HepG2 (cell line): Measurements from ENCODE around the gene NDUFA8. TPM values are rescaled to one million over a fixed set of nuclear protein-coding genes. Genes with fewer than 3 reads are reported as not detected.
A peak's percentile ranks its signal among the peaks of the same experiment; 100 is the strongest.

Experiments used
- ATAC-seq: fragments of 200-7000 bp; cut with Tn5 transposase; 3 replicates; pipeline ENCODE4 v1.9.1; 2020; ENCODE audit warnings: mild to moderate bottlenecking, moderate library complexity
- BruUV-seq: library from RNA; stranded (reverse); fragments of 400-500 nt; replicated peaks from 2 replicates; lab custom pipeline; 2021; lab: Mats Ljungman, UMichigan
- CTCF ChIA-PET: fragments of 300-600 bp; formaldehyde crosslinking; extraction: SDS; loops from one replicate; lab custom pipeline; 2021; ENCODE audit warnings: low total read pairs, inconsistent platforms, low intra/inter-chr PET ratio; lab: Yijun Ruan, JAX
- POLR2A ChIA-PET: fragments of 350-600 bp; sonication (Branson Sonifier 250); formaldehyde crosslinking; loops from one replicate; lab custom pipeline; 2020; ENCODE audit warnings: antibody characterized with exemption, inconsistent platforms; lab: Yijun Ruan, JAX
- DNase-seq: peaks from one replicate; pipeline ENCODE4 v3.0.0-alpha.2; 2015; ENCODE audit warnings: low spot score
- FAIRE-seq: peaks from 3 replicates; lab custom pipeline; 2011; peaks lifted over from hg19 to GRCh38; lab: Jason Lieb, UNC
- H2AFZ ChIP-seq: one replicate; pipeline ENCODE4 v1.6.1; 2011; ENCODE audit warnings: low read length, inconsistent platforms
- H3K27ac ChIP-seq: fragments of 300-600 bp; 3 replicates; pipeline ENCODE4 v1.8.0; 2011; ENCODE audit warnings: mixed run types, mild to moderate bottlenecking, mixed read lengths, low read length, inconsistent platforms; ENCODE audit not compliant: insufficient read depth; ENCODE audit errors: extremely low read length
- H3K27me3 ChIP-seq, 2 experiments: fragments of 200-600 bp in 1 of 2; 2 replicates in 1 of 2; 3 replicates in 1 of 2; pipeline versions ENCODE4 v1.6.0 to v1.8.0; 2011; ENCODE audit warnings: low read length in 2 of 2, mild to moderate bottlenecking in 2 of 2, moderate library complexity in 2 of 2, inconsistent platforms in 1 of 2; ENCODE audit not compliant: insufficient read depth in 2 of 2, control insufficient read depth in 1 of 2
- H3K36me3 ChIP-seq, 2 experiments: fragments of 200-600 bp in 1 of 2; replicated peaks in 1 of 2; 2 replicates in 1 of 2; 3 replicates in 1 of 2; pipeline versions ENCODE4 v1.5.1 to v1.8.0; 2011; ENCODE audit warnings: low read length in 2 of 2, inconsistent platforms in 1 of 2; ENCODE audit not compliant: insufficient read depth in 2 of 2, control insufficient read depth in 1 of 2
- H3K4me1 ChIP-seq: 2 replicates; pipeline ENCODE4 v1.5.1; 2012; ENCODE audit warnings: low read length, inconsistent platforms; ENCODE audit not compliant: insufficient read depth
- H3K4me2 ChIP-seq: 2 replicates; pipeline ENCODE4 v1.6.0; 2011; ENCODE audit warnings: low read depth, low read length, inconsistent platforms
- H3K4me3 ChIP-seq, 3 experiments: fragments of 200-600 bp in 1 of 3; sonication (generic), shearing (Covaris generic) in 1 of 3; replicated peaks in 1 of 3; 2 replicates each; pipeline ENCODE4 v1.5.1; 2011 to 2016; ENCODE audit warnings: low read length in 3 of 3, inconsistent platforms in 2 of 3, low read depth in 2 of 3, mild to moderate bottlenecking in 2 of 3, control low read depth in 1 of 3, mixed read lengths in 1 of 3; ENCODE audit not compliant: insufficient read depth in 1 of 3
- H3K79me2 ChIP-seq: one replicate; pipeline ENCODE4 v1.6.1; 2011; ENCODE audit warnings: low read length, inconsistent platforms; ENCODE audit not compliant: insufficient read depth
- H3K9ac ChIP-seq: 2 replicates; pipeline ENCODE4 v1.6.0; 2011; ENCODE audit warnings: mild to moderate bottlenecking, low read depth, low read length, inconsistent platforms; ENCODE audit not compliant: insufficient read depth
- H3K9me3 ChIP-seq: 2 replicates; pipeline ENCODE4 v1.5.1; 2012; ENCODE audit warnings: mild to moderate bottlenecking, low read length
- H4K20me1 ChIP-seq: 2 replicates; pipeline ENCODE4 v1.6.0; 2011; ENCODE audit warnings: inconsistent platforms, mild to moderate bottlenecking, low read length, moderate library complexity; ENCODE audit not compliant: insufficient read depth
- AHR ChIP-seq: IDR thresholded peaks from 2 replicates; pipeline ENCODE4 v1.6.1; 2018; ENCODE audit warnings: missing genetic modification reagents, missing compliant biosample characterization
- ATF4 ChIP-seq, 2 experiments: fragments of 450-650 bp in 1 of 2; sonication (generic) in 1 of 2; formaldehyde crosslinking; IDR thresholded peaks; 2 replicates each; pipeline versions ENCODE4 v1.5.0 to v1.8.0; 2020 to 2022; ENCODE audit warnings: mild to moderate bottlenecking in 1 of 2, missing genetic modification reagents in 1 of 2
- GTF3A ChIP-seq: sonication (generic); formaldehyde crosslinking; conservative IDR thresholded peaks from 2 replicates; pipeline ENCODE4 v1.4.0; 2020; ENCODE audit warnings: mild to moderate bottlenecking, missing genetic modification reagents
- NKX3-1 ChIP-seq: sonication (generic); formaldehyde crosslinking; IDR thresholded peaks from 2 replicates; pipeline ENCODE4 v1.5.0; 2020; ENCODE audit warnings: missing genetic modification reagents
- POLR2AphosphoS2 ChIP-seq: IDR thresholded peaks from 2 replicates; pipeline ENCODE4 v1.6.1; 2011; ENCODE audit warnings: low read depth, low read length, improper control_type of control experiment
- THAP11 ChIP-seq: IDR thresholded peaks from 2 replicates; pipeline ENCODE4 v1.6.1; 2016; ENCODE audit warnings: missing biosample characterization, missing genetic modification reagents
- TRIM22 ChIP-seq: fragments of 450-650 bp; IDR thresholded peaks from 2 replicates; pipeline ENCODE4 v1.6.1; 2017
- ZFP36 ChIP-seq: fragments of 150-350 bp; IDR thresholded peaks from 2 replicates; pipeline ENCODE4 v1.6.1; 2018; ENCODE audit warnings: borderline replicate concordance, low read length, low read depth; ENCODE audit not compliant: partially characterized antibody
- ZNF136 ChIP-seq: sonication (generic); formaldehyde crosslinking; IDR thresholded peaks from 2 replicates; pipeline ENCODE4 v1.8.1; 2022; ENCODE audit warnings: low read depth, mild to moderate bottlenecking, moderate library complexity, missing genetic modification reagents
- ZNF296 ChIP-seq: sonication (generic); formaldehyde crosslinking; conservative IDR thresholded peaks from 2 replicates; pipeline ENCODE4 v1.5.0; 2020; ENCODE audit warnings: mild to moderate bottlenecking, missing genetic modification reagents
- ZNF589 ChIP-seq: sonication (generic); formaldehyde crosslinking; conservative IDR thresholded peaks from 2 replicates; pipeline ENCODE4 v1.8.0; 2022; ENCODE audit warnings: mild to moderate bottlenecking, moderate library complexity, missing genetic modification reagents
- WGBS: methylation state at CpG from one replicate; pipeline ENCODE4 v1.1.6; 2017; ENCODE audit warnings: low lambda C conversion rate; 5-methylcytosine and 5-hydroxymethylcytosine counted together
- in situ Hi-C: cut with HindIII; loops from 2 replicates; pipeline ENCODE4 v1.10.0; 2017; ENCODE audit warnings: low pct_unique_long_range_greater_than_20kb; ENCODE audit not compliant: extremely low pct_ligation_motif_present
- intact Hi-C: fragments of 100-400 bp; cut with micrococcal nuclease; formaldehyde crosslinking; loops from one replicate; pipeline ENCODE4 v1.10.0; 2022; ENCODE audit not compliant: unreplicated experiment
- polyA plus RNA-seq, 8 experiments: library from polyadenylated mRNA; depleted of rRNA in 3 of 8; stranded (reverse) in 7 of 8; unstranded in 1 of 8; fragments of >200 nt; fragmentation: Illumina TruSeq in 4 of 8; extraction: Trizol in 4 of 8; gene quantifications; 2 replicates each; pipeline versions ENCODE4 v1.2.1 to v1.2.3, GENCODE V29; 2011 to 2016; ENCODE audit warnings: low read depth in 4 of 8, missing spikeins in 1 of 8, mixed read lengths in 1 of 8; ENCODE audit not compliant: insufficient read depth in 1 of 8
- total RNA-seq, 5 experiments: library from RNA; depleted of rRNA; stranded (reverse); fragments of >200 nt; fragmentation: Illumina TruSeq; extraction: Trizol; gene quantifications; 2 replicates each; pipeline ENCODE4 v1.2.3, GENCODE V29; 2016; ENCODE audit warnings: low read depth in 1 of 5
- TF ChIP-seq, protein P1 (sequence below): IDR thresholded peaks from 2 replicates; pipeline ENCODE4 v1.6.1; 2016; ENCODE audit warnings: low read depth

Gene NDUFA8
- total and polyA plus RNA-seq, 2 of the 13 experiments (the other 11 are each of a cell fraction or from before 2014, with no cell fraction given) = 68.6 to 71.7 TPM

DNA sequence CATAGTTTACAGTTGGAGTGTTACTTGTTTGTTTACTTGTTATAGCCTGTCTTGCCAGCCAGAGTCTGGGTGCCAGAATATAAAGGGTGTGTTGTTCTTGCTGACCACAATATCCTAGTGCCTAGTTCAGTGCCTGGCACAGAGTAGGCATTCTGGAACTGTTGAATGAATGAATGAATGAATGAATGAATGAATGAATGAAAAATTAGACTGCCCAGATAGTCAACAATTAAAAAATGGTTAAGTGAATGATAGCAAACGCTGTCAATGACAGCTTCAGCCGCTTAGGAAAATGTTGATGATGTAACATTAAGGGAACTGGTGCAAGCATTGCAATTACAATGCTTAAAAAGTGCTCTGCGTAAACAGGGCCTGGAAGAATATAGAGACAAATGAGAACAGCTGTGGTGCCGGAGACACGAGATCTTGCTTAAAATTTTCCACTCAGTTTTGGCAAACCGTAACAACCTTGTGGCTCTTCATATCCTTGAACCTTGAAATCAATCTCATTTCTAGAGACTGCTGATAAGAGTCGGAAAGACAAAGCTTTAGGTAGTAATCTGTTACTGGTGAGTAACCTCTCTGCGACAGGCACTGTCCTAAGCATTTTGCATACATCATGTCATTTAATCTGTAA, 61.8 kb downstream of the NDUFA8 start (continued):
- TF ChIP-seq ATF4 (CRISPR knock-in tag; IDR thresholded peaks at IDR 0.05) (peak in 1 of 2 experiments; percentile 88; a peak in 2 of 4 replicates), THAP11 (CRISPR knock-in tag) (no peak), ZNF589 (CRISPR knock-in tag) (no peak), GTF3A (CRISPR knock-in tag) (no peak), NKX3-1 (CRISPR knock-in tag) (no peak), TRIM22 (no peak), ZNF136 (CRISPR knock-in tag) (no peak)

DNA sequence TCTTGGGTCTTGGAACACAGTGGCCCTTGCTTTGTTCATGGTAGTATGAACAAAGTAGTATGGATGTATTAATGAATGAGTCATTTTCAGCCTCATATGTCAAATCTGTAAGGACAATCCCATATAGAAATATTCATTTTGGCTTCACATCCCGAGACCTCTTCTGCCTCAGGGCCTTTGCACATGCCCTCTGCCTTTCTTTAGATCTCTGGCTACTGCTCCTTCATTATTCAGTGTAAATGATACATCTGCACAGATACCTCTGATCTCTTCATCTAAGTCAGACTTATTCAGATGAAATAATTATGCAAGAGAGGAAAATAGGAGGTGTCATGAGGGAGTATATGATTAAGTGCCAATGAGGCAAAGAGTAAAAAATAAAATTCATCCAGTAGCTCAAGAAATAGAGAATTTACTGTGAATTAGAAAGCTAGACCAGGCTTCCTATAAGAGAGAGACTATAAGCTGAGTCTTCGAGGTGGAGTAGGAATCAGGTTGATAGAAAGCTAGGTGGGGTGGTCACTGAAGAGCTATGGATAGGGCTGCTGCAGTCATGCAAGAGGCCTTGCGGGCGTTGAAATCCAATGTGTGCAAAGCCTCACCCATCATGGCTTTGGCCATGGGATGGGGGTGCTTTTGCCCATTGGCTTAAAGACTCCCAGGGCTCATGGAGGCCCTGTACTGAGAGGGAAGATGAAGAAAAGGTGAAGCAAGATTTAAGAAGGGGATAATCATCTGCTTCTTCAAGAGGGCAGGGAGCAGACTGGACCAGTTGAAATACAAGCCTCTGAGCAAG, 62.8 kb downstream of the NDUFA8 start:
- H3K27me3 ChIP-seq = peaks cover 0 to 7% of the 10 kb centered on the region in 2 experiments
- CTCF ChIA-PET = interaction anchor here (2.4 to 4.0 kb wide), 2 partner anchors 27 to 254 kb away, joined by 9 to 87 read pairs; no protein-coding TSS in a partner anchor
- H2AFZ ChIP-seq = no peak overlapping the region
- no peak overlapping the region for H3K4me2 ChIP-seq
- in situ Hi-C loops = loop anchor here (5.0 to 10.0 kb wide), 2 partner anchors 250 to 358 kb away; no protein-coding TSS in a partner anchor
- intact Hi-C loops = loop anchor here (5.0 kb wide), 3 partner anchors 165 to 715 kb away; partner anchors contain the start of genes MRRF and RBM18
- H3K4me1 ChIP-seq = peaks cover 33% of the 10 kb centered on the region
- no peaks in the 10 kb centered on the region for H3K79me2 ChIP-seq
- DNase-seq = no peak
- no TSS peak for BruUV-seq
- H3K36me3 ChIP-seq = no peaks in the 10 kb centered on the region
- FAIRE-seq = no peak
- WGBS = 27% methylated on average over 4 of the region's 4 CpGs
- ATAC-seq = no peak
- no peak overlapping the region for H3K9ac ChIP-seq
- H4K20me1 ChIP-seq = no peaks in the 10 kb centered on the region
- POLR2A ChIA-PET = no interaction called here
- TF ChIP-seq ZNF296 (no peak), ZFP36 (no peak), POLR2AphosphoS2 (no peak), AHR (CRISPR knock-in tag) (no peak)
- TF ChIP-seq, protein P1, sequence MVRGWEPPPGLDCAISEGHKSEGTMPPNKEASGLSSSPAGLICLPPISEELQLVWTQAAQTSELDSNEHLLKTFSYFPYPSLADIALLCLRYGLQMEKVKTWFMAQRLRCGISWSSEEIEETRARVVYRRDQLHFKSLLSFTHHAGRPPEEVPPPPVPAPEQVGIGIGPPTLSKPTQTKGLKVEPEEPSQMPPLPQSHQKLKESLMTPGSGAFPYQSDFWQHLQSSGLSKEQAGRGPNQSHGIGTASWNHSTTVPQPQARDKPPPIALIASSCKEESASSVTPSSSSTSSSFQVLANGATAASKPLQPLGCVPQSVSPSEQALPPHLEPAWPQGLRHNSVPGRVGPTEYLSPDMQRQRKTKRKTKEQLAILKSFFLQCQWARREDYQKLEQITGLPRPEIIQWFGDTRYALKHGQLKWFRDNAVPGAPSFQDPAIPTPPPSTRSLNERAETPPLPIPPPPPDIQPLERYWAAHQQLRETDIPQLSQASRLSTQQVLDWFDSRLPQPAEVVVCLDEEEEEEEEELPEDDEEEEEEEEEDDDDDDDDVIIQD = no peak
- no peak overlapping the region for H3K27ac ChIP-seq
- H3K9me3 ChIP-seq = no peaks in the 10 kb centered on the region
- H3K4me3 ChIP-seq = no peak overlapping the region
